Prostate gland (tissue), 2 donors: Measurements from ENCODE around the gene CEP72. TPM values are rescaled to one million over a fixed set of nuclear protein-coding genes. Genes with fewer than 3 reads are reported as not detected.

Source experiments
- DNase-seq: peaks from one replicate; pipeline ENCODE4 v3.0.0-alpha.2; 2019; ENCODE audit warnings: low spot score
- H3K27ac ChIP-seq, 2 donors: fragments of 200-600 bp; sonication (generic); 2 replicates each; pipeline ENCODE4 v1.5.1; 2017 to 2019
- H3K27me3 ChIP-seq: fragments of 200-600 bp; sonication (generic); replicated peaks from 2 replicates; pipeline ENCODE4 v1.5.1; 2019; ENCODE audit not compliant: insufficient read depth
- H3K36me3 ChIP-seq, 2 donors: fragments of 200-600 bp; sonication (generic); 1 replicate in 1 of 2; 2 replicates in 1 of 2; pipeline versions ENCODE4 v1.5.1 to v1.8.1; 2017 to 2019
- H3K4me1 ChIP-seq: fragments of 200-600 bp; sonication (generic); replicated peaks from 2 replicates; pipeline ENCODE4 v1.5.1; 2019
- H3K4me3 ChIP-seq, 2 donors: fragments of 200-600 bp; sonication (generic); 2 replicates each; pipeline ENCODE4 v1.5.1; 2017 to 2019
- H3K9me3 ChIP-seq: fragments of 200-600 bp; sonication (generic); 2 replicates; pipeline ENCODE4 v1.5.1; 2017
- CTCF ChIP-seq, 4 experiments: fragments of 200-600 bp in 2 of 4; fragments of 450-650 bp in 2 of 4; sonication (generic) in 2 of 4; IDR thresholded peaks; 1 replicate in 3 of 4; 2 replicates in 1 of 4; pipeline ENCODE4 v1.5.1; 2016 to 2019; ENCODE audit warnings: antibody characterized with exemption in 4 of 4, mild to moderate bottlenecking in 2 of 4, moderate library complexity in 2 of 4
- POLR2A ChIP-seq: fragments of 450-650 bp; IDR thresholded peaks from one replicate; pipeline ENCODE4 v1.6.1; 2016; ENCODE audit warnings: antibody characterized with exemption, mild to moderate bottlenecking
- POLR2AphosphoS5 ChIP-seq: sonication (generic); formaldehyde crosslinking; IDR thresholded peaks from one replicate; pipeline ENCODE4 v1.6.1; 2017; ENCODE audit warnings: antibody characterized with exemption
- WGBS: methylation state at CpG from one replicate; pipeline ENCODE4 v1.1.5; 2018; 5-methylcytosine and 5-hydroxymethylcytosine counted together
- intact Hi-C: fragments of 100-400 bp; cut with DNase I; formaldehyde crosslinking; loops from one replicate; pipeline ENCODE4 v1.14.2; 2022
- total RNA-seq, 2 donors: library from RNA; depleted of rRNA; stranded (reverse); fragments of >200 nt; gene quantifications; one replicate each; pipeline ENCODE4 v1.1.0, GENCODE V29; 2016

CEP72 gene
- total RNA-seq, 2 donors from 2014 or later: 6.4 to 12.8 TPM

GRCh38 chr5:643811-644271 is 31.7 kb downstream of the CEP72 start:
- Histone ChIP-seq H3K4me3 (no peak overlapping the region), H3K27me3 (no peaks in the 10 kb centered on the region), H3K4me1 (no peaks in the 10 kb centered on the region), H3K27ac (no peak overlapping the region), H3K9me3 (no peaks in the 10 kb centered on the region), H3K36me3 (no peaks in the 10 kb centered on the region)
- TF ChIP-seq CTCF (IDR thresholded peaks at IDR 0.05) (no peak), POLR2AphosphoS5 (no peak), POLR2A (no peak)
- 84% methylated on average over 11 of the region's 11 CpGs for WGBS
- intact Hi-C loops: no loop called here
- no peak for DNase-seq

GRCh38 chr5:644509-644908 is 32.4 kb downstream of the CEP72 start:
- TF ChIP-seq POLR2AphosphoS5: no peak
- TF ChIP-seq CTCF (IDR thresholded peaks at IDR 0.05): no peak
- no peak for TF ChIP-seq POLR2A
- intact Hi-C loops: no loop called here
- H3K36me3 ChIP-seq: no peaks in the 10 kb centered on the region
- no peak for DNase-seq
- 81% methylated on average over 13 of the region's 13 CpGs for WGBS
- no peaks in the 10 kb centered on the region for H3K9me3 ChIP-seq
- no peak overlapping the region for H3K4me3 ChIP-seq
- H3K27ac ChIP-seq: no peak overlapping the region
- H3K4me1 ChIP-seq: no peaks in the 10 kb centered on the region
- H3K27me3 ChIP-seq: no peaks in the 10 kb centered on the region

GRCh38 chr5:644971-645370 is 32.8 kb downstream of the CEP72 start:
- Histone ChIP-seq H3K36me3 (no peaks in the 10 kb centered on the region), H3K4me1 (no peaks in the 10 kb centered on the region), H3K27me3 (no peaks in the 10 kb centered on the region), H3K4me3 (no peak overlapping the region), H3K27ac (no peak overlapping the region), H3K9me3 (no peaks in the 10 kb centered on the region)
- 94% methylated on average over 15 of the region's 15 CpGs for WGBS
- intact Hi-C loops: no loop called here
- no peak for TF ChIP-seq POLR2AphosphoS5
- TF ChIP-seq POLR2A: no peak
- TF ChIP-seq CTCF (IDR thresholded peaks at IDR 0.05): no peak
- no peak for DNase-seq

GRCh38 chr5:645421-645820 is 33.3 kb downstream of the CEP72 start:
- Histone ChIP-seq H3K27me3 (no peaks in the 10 kb centered on the region), H3K4me1 (no peaks in the 10 kb centered on the region), H3K9me3 (no peaks in the 10 kb centered on the region), H3K27ac (no peak overlapping the region), H3K4me3 (no peak overlapping the region), H3K36me3 (no peaks in the 10 kb centered on the region)
- DNase-seq: no peak
- intact Hi-C loops: no loop called here
- no peak for TF ChIP-seq CTCF (IDR thresholded peaks at IDR 0.05)
- TF ChIP-seq POLR2AphosphoS5: no peak
- TF ChIP-seq POLR2A: no peak
- 82% methylated on average over 13 of the region's 13 CpGs for WGBS

GRCh38 chr5:646396-647201 is 34.5 kb downstream of the CEP72 start:
- no peak for DNase-seq
- Histone ChIP-seq H3K4me1 (no peaks in the 10 kb centered on the region), H3K36me3 (no peaks in the 10 kb centered on the region), H3K27ac (no peak overlapping the region), H3K9me3 (no peaks in the 10 kb centered on the region), H3K27me3 (no peaks in the 10 kb centered on the region), H3K4me3 (no peak overlapping the region)
- intact Hi-C loops: no loop called here
- 96% methylated on average over 18 of the region's 18 CpGs for WGBS
- no peak for TF ChIP-seq POLR2AphosphoS5
- no peak for TF ChIP-seq CTCF (IDR thresholded peaks at IDR 0.05)
- TF ChIP-seq POLR2A: no peak
